K562 (cell line): Measurements from ENCODE around the gene ACRV1. TPM values are rescaled to one million over a fixed set of nuclear protein-coding genes. Genes with fewer than 3 reads are reported as not detected.

Source experiments
- ATAC-seq: fragments of 200-7000 bp; cut with Tn5 transposase; 3 replicates; pipeline ENCODE4 v1.9.1; 2020; ENCODE audit warnings: moderate library complexity
- BruUV-seq: library from RNA; stranded (reverse); fragments of 400-500 nt; replicated peaks from 2 replicates; lab custom pipeline; 2021; lab: Mats Ljungman, UMichigan
- CTCF ChIA-PET: fragments of 300-600 bp; formaldehyde crosslinking; extraction: SDS; loops from one replicate; lab custom pipeline; 2021; ENCODE audit warnings: low intra/inter-chr PET ratio; lab: Yijun Ruan, JAX
- POLR2A ChIA-PET: fragments of 300-600, 350-650 bp; sonication (Branson Sonifier 250); formaldehyde crosslinking; extraction: SDS; loops from one replicate; lab custom pipeline; 2021; ENCODE audit warnings: antibody characterized with exemption, inconsistent platforms; lab: Yijun Ruan, JAX
- DNase-seq, 4 experiments: peaks; one replicate each; pipeline versions ENCODE4 v3.0.0 to v3.0.0-alpha.2; 2011 to 2018; ENCODE audit warnings: low spot score in 3 of 4, mixed read lengths in 3 of 4; ENCODE audit errors: extremely low read depth in 1 of 4
- FAIRE-seq: peaks from 2 replicates; lab custom pipeline; 2011; peaks lifted over from hg19 to GRCh38; lab: Jason Lieb, UNC
- H2AFZ ChIP-seq: 2 replicates; pipeline ENCODE4 v1.6.0; 2011; ENCODE audit warnings: low read depth, low read length, control low read depth, inconsistent platforms
- H3K27ac ChIP-seq: fragments of 200-600 bp; 3 replicates; pipeline ENCODE4 v1.8.0; 2011; ENCODE audit warnings: low read depth, mild to moderate bottlenecking, control low read depth, inconsistent platforms, low read length, moderate library complexity, mixed read lengths; ENCODE audit errors: extremely low read depth
- H3K27me3 ChIP-seq, 2 experiments: fragments of 300-600 bp in 1 of 2; 2 replicates in 1 of 2; 3 replicates in 1 of 2; pipeline versions ENCODE4 v1.6.0 to v1.8.0; 2011; ENCODE audit warnings: inconsistent platforms in 2 of 2, low read length in 2 of 2, mild to moderate bottlenecking in 1 of 2, mixed read lengths in 1 of 2, moderate library complexity in 1 of 2; ENCODE audit not compliant: control insufficient read depth in 2 of 2, insufficient read depth in 2 of 2
- H3K36me3 ChIP-seq: fragments of 300-600 bp; 3 replicates; pipeline ENCODE4 v1.8.0; 2011; ENCODE audit warnings: mild to moderate bottlenecking, low read length, inconsistent platforms; ENCODE audit not compliant: control insufficient read depth, insufficient read depth
- H3K4me1 ChIP-seq, 2 experiments: fragments of 200-600 bp in 1 of 2; replicated peaks in 1 of 2; 2 replicates in 1 of 2; 3 replicates in 1 of 2; pipeline versions ENCODE4 v1.5.1 to v1.8.0; 2011; ENCODE audit warnings: inconsistent platforms in 2 of 2, low read length in 2 of 2, mild to moderate bottlenecking in 1 of 2, mixed read lengths in 1 of 2, moderate library complexity in 1 of 2; ENCODE audit not compliant: control insufficient read depth in 2 of 2, insufficient read depth in 2 of 2
- H3K4me2 ChIP-seq: 2 replicates; pipeline ENCODE4 v1.6.1; 2011; ENCODE audit warnings: low read length, control low read depth, inconsistent platforms, mixed read lengths; ENCODE audit not compliant: insufficient read depth
- H3K4me3 ChIP-seq: fragments of 200-600 bp; sonication (generic), shearing (Covaris generic); 2 replicates; pipeline ENCODE4 v1.5.1; 2016; ENCODE audit warnings: control low read depth, inconsistent platforms
- H3K79me2 ChIP-seq: fragments of 200-600 bp; 3 replicates; pipeline ENCODE4 v1.8.0; 2011; ENCODE audit warnings: low read length, inconsistent platforms; ENCODE audit not compliant: control insufficient read depth, insufficient read depth
- H3K9ac ChIP-seq, 2 experiments: 2 replicates each; pipeline versions ENCODE4 v1.6.0 to v1.6.1; 2011; ENCODE audit warnings: low read depth in 2 of 2, low read length in 2 of 2, control low read depth in 1 of 2, inconsistent platforms in 1 of 2, mild to moderate bottlenecking in 1 of 2, mixed read lengths in 1 of 2; ENCODE audit not compliant: insufficient read depth in 1 of 2
- H3K9me1 ChIP-seq: one replicate; pipeline ENCODE4 v1.6.0; 2011; ENCODE audit warnings: inconsistent platforms, mild to moderate bottlenecking, low read length, moderate library complexity; ENCODE audit not compliant: control insufficient read depth, insufficient read depth
- H3K9me3 ChIP-seq: replicated peaks from 2 replicates; pipeline ENCODE4 v1.5.1; 2011; ENCODE audit warnings: low read depth, low read length, inconsistent platforms; ENCODE audit not compliant: control insufficient read depth, insufficient read depth
- H4K20me1 ChIP-seq: replicated peaks from 2 replicates; pipeline ENCODE4 v1.6.1; 2011; ENCODE audit warnings: low read length, inconsistent platforms, mixed read lengths; ENCODE audit not compliant: control insufficient read depth, insufficient read depth
- CREB5 ChIP-seq: fragments of 250-450 bp; sonication (Bioruptor Pico); IDR thresholded peaks from 2 replicates; pipeline ENCODE4 v1.5.0; 2020; ENCODE audit warnings: mild to moderate bottlenecking
- NR2C2 ChIP-seq, 2 experiments: fragments of 200-800 bp in 1 of 2; sonication (Bioruptor generic) in 1 of 2; sonication (generic) in 1 of 2; formaldehyde crosslinking in 1 of 2; IDR thresholded peaks; 2 replicates each; pipeline versions ENCODE4 v1.6.1 to v1.8.0; 2016 to 2022; ENCODE audit warnings: mild to moderate bottlenecking in 1 of 2, missing compliant biosample characterization in 1 of 2, missing genetic modification characterization in 1 of 2, missing genetic modification reagents in 1 of 2
- SLC30A9 ChIP-seq: fragments of 250-450 bp; sonication (Bioruptor Pico); IDR thresholded peaks from 2 replicates; pipeline ENCODE4 v1.8.0; 2022; ENCODE audit warnings: mild to moderate bottlenecking, moderate library complexity
- ZKSCAN8 ChIP-seq: fragments of 200-800 bp; sonication (Bioruptor generic); IDR thresholded peaks from 2 replicates; pipeline ENCODE4 v1.6.1; 2016; ENCODE audit warnings: missing genetic modification characterization, missing compliant biosample characterization
- ZNF253 ChIP-seq: fragments of 250-450 bp; sonication (Bioruptor Pico); conservative IDR thresholded peaks from 2 replicates; pipeline ENCODE4 v1.6.1; 2021; ENCODE audit warnings: mild to moderate bottlenecking
- ZNF316 ChIP-seq: fragments of 450-650 bp; IDR thresholded peaks from 2 replicates; pipeline ENCODE4 v1.6.1; 2016
- WGBS: fragments of 100-300 bp; shearing (Covaris generic); methylation state at CpG from one replicate; pipeline ENCODE4 v1.1.6; 2016; ENCODE audit warnings: low coverage, mixed read lengths; ENCODE audit not compliant: insufficient coverage; ENCODE audit errors: missing lambda C conversion rate; 5-methylcytosine and 5-hydroxymethylcytosine counted together
- in situ Hi-C: fragments of 300-500 bp; cut with MboI; formaldehyde crosslinking; loops from 4 replicates; pipeline ENCODE4 v1.15.0; 2018; ENCODE audit warnings: inconsistent platforms, mixed read lengths
- intact Hi-C: fragments of 100-400 bp; cut with micrococcal nuclease; formaldehyde crosslinking; loops from 2 replicates; pipeline ENCODE4 v1.14.2; 2022
- polyA plus RNA-seq, 8 experiments: library from polyadenylated mRNA; depleted of rRNA in 4 of 8; stranded (reverse) in 5 of 8; unstranded in 3 of 8; fragments of >200 nt; fragmentation: Nextera tagmentation in 2 of 8; fragmentation: Illumina TruSeq in 1 of 8; extraction: Ambion mirVana in 2 of 8; extraction: Trizol in 1 of 8; gene quantifications; 2 replicates each; pipeline versions ENCODE4 v1.2.1 to v1.2.3, GENCODE V29; 2011 to 2014; ENCODE audit warnings: inconsistent platforms in 1 of 8, missing spikeins in 1 of 8
- total RNA-seq, 7 experiments: library from RNA; depleted of rRNA in 6 of 7; stranded (reverse); fragments of >200 nt in 6 of 7; fragmentation: Illumina TruSeq in 2 of 7; extraction: Trizol in 2 of 7; gene quantifications; 2 replicates each; pipeline versions ENCODE4 v1.2.1 to v1.2.3, GENCODE V29; 2011 to 2021; ENCODE audit warnings: low replicate concordance in 1 of 7

The ACRV1 gene
- total and polyA plus RNA-seq, 9 of the 15 experiments (the other 6 are each of a cell fraction or from before 2014, with no cell fraction given) = 0.22 to 0.25 TPM; not detected in 7

- no peak overlapping the region for H2AFZ ChIP-seq
- no peak overlapping the region for H3K4me3 ChIP-seq
- H3K27me3 ChIP-seq = peaks cover 15 to 26% of the 10 kb centered on the region in 2 experiments; a peak in 4 of 5 replicates
- H3K36me3 ChIP-seq = no peaks in the 10 kb centered on the region
- no peak for ATAC-seq
- 0% methylated on average over 2 of the region's 2 CpGs for WGBS
- POLR2A ChIA-PET = interaction anchor here (0.6 to 1.2 kb wide), 2 partner anchors 13 to 176 kb away, joined by 3 to 4 read pairs; no protein-coding TSS in a partner anchor
- intact Hi-C loops = no loop called here
- in situ Hi-C loops = no loop called here
- CTCF ChIA-PET = no interaction called here
- no peaks in the 10 kb centered on the region for H3K9me1 ChIP-seq
- H3K4me2 ChIP-seq = no peak overlapping the region
- no peaks in the 10 kb centered on the region for H3K9me3 ChIP-seq
- H4K20me1 ChIP-seq = no peaks in the 10 kb centered on the region
- no peaks in the 10 kb centered on the region for H3K79me2 ChIP-seq
- FAIRE-seq = no peak
- BruUV-seq = no TSS peak
- TF ChIP-seq NR2C2 (CRISPR knock-in tag; IDR thresholded peaks at IDR 0.05) (no peak), NR2C2 (tag; IDR thresholded peaks at IDR 0.05) (no peak)
- no peak overlapping the region for H3K27ac ChIP-seq
- H3K9ac ChIP-seq = no peak overlapping the region
- no peak for DNase-seq
- H3K4me1 ChIP-seq = no peaks in the 10 kb centered on the region
These were observed 9.4 kb upstream of the ACRV1 start for GRCh38 chr11:125690006-125690405.

GRCh38 chr11:125689274-125689859 lies 8.7 kb upstream of the ACRV1 start:
- H3K27me3 ChIP-seq = peaks cover 15 to 24% of the 10 kb centered on the region in 2 experiments; a peak in 4 of 5 replicates
- H3K4me3 ChIP-seq = no peak overlapping the region
- no peak overlapping the region for H2AFZ ChIP-seq
- no peaks in the 10 kb centered on the region for H3K9me3 ChIP-seq
- no peak overlapping the region for H3K27ac ChIP-seq
- no peaks in the 10 kb centered on the region for H3K79me2 ChIP-seq
- H3K9ac ChIP-seq = no peak overlapping the region
- H3K4me1 ChIP-seq = no peaks in the 10 kb centered on the region
- FAIRE-seq (no peak), DNase-seq (no peak), ATAC-seq (no peak)
- no peak overlapping the region for H3K4me2 ChIP-seq
- no peaks in the 10 kb centered on the region for H3K9me1 ChIP-seq
- no peaks in the 10 kb centered on the region for H3K36me3 ChIP-seq
- H4K20me1 ChIP-seq = no peaks in the 10 kb centered on the region
- intact Hi-C loops = no loop called here
- in situ Hi-C loops = no loop called here
- POLR2A ChIA-PET = interaction anchor here (0.6 kb wide), 1 partner anchor 176 kb away, joined by 4 read pairs; no protein-coding TSS in a partner anchor
- BruUV-seq = no TSS peak
- whole genome bisulfite sequencing = 2% methylated on average over 6 of the region's 6 CpGs
- CTCF ChIA-PET = no interaction called here
- TF ChIP-seq ZNF316 = no peak
- no peak for TF ChIP-seq SLC30A9 (CRISPR knock-in tag)
- no peak for TF ChIP-seq ZNF253 (CRISPR knock-in tag)
- no peak for TF ChIP-seq CREB5
- TF ChIP-seq ZKSCAN8 (CRISPR knock-in tag) = no peak
